Omental fat pad (tissue), 4 donors: Measurements from ENCODE around the gene CKS1B. TPM values are rescaled to one million over a fixed set of nuclear protein-coding genes. Genes with fewer than 3 reads are reported as not detected.

Experiments
- ATAC-seq: fragments of 150-250 bp; one replicate; pipeline ENCODE4 v1.9.1; 2016; ENCODE audit warnings: mild to moderate bottlenecking, moderate library complexity; ENCODE audit not compliant: low FRiP score
- DNase-seq: peaks from one replicate; pipeline ENCODE4 v3.0.0-alpha.2; 2019; ENCODE audit warnings: low spot score
- CTCF ChIP-seq, 3 donors: fragments of 450-650 bp; IDR thresholded peaks; one replicate each; pipeline ENCODE4 v1.5.1; 2016 to 2017; ENCODE audit warnings: antibody characterized with exemption in 3 of 3, mild to moderate bottlenecking in 3 of 3, moderate library complexity in 2 of 3
- total RNA-seq, 4 donors: library from RNA; depleted of rRNA; stranded (reverse); fragments of >200 nt; gene quantifications; one replicate each; pipeline ENCODE4 v1.1.0, GENCODE V29; 2016

Gene CKS1B
- total RNA-seq, 4 donors from 2014 or later: 34.0 to 72.8 (median 43.2) TPM

- DNase-seq (peak; percentile 83), ATAC-seq (peak; percentile 95)
- TF ChIP-seq CTCF (IDR thresholded peaks at IDR 0.05): no peak
Observed at GRCh38 chr1:154936555-154937084, 37.9 kb upstream of the CKS1B start, which contains the start of gene PMVK. TSS of gene PMVK (minus strand) at chr1:154936719. CDS start at chr1:154936685, 34 bp downstream.

GRCh38 chr1:154937085-154937987 lies 37.1 kb upstream of the CKS1B start:
- no peak for TF ChIP-seq CTCF (IDR thresholded peaks at IDR 0.05)
- DNase-seq: peak; percentile 79
- ATAC-seq: peak; percentile 91

GRCh38 chr1:154937988-154938386 lies 36.5 kb upstream of the CKS1B start:
- no peak for DNase-seq
- TF ChIP-seq CTCF (IDR thresholded peaks at IDR 0.05): no peak
- ATAC-seq: no peak

GRCh38 chr1:154938604-154939399 lies 35.7 kb upstream of the CKS1B start:
- no peak for DNase-seq
- no peak for TF ChIP-seq CTCF (IDR thresholded peaks at IDR 0.05)
- ATAC-seq: no peak

GRCh38 chr1:154940213-154940560 lies 34.3 kb upstream of the CKS1B start:
- ATAC-seq: no peak
- no peak for TF ChIP-seq CTCF (IDR thresholded peaks at IDR 0.05)
- DNase-seq: no peak

GRCh38 chr1:154940651-154941194 lies 33.8 kb upstream of the CKS1B start:
- ATAC-seq: no peak
- no peak for TF ChIP-seq CTCF (IDR thresholded peaks at IDR 0.05)

More at GRCh38 chr1:154940651-154941194, 33.8 kb upstream of the CKS1B start:
- DNase-seq: no peak
